GM21737 (cell line): Measurements from ENCODE around the gene EIF2S3B.

ENCODE experiments used
- ATAC-seq: cut with Tn5 transposase; IDR thresholded peaks from one replicate; pipeline ENCODE4 v1.9.1; 2021; ENCODE audit warnings: mild to moderate bottlenecking, moderate library complexity; ENCODE audit not compliant: unreplicated experiment

The EIF2S3B gene

GRCh38 chr12:10553148-10553547 lies 47.5 kb downstream of the EIF2S3B start:
- no peak for ATAC-seq

- ATAC-seq = no peak
These were observed 48.6 kb downstream of the EIF2S3B start for GRCh38 chr12:10554228-10554755.

- no peak for ATAC-seq
These were observed 49.2 kb downstream of the EIF2S3B start for GRCh38 chr12:10554756-10555481.

- ATAC-seq = no peak
These were observed 51.6 kb downstream of the EIF2S3B start for GRCh38 chr12:10557329-10557728.

- ATAC-seq = no peak
These were observed 52.1 kb downstream of the EIF2S3B start for GRCh38 chr12:10557766-10558165.
